Sigmoid colon (tissue), 7 donors: ENCODE measurements around the gene GMDS. TPM values are rescaled to one million over a fixed set of nuclear protein-coding genes. Genes with fewer than 3 reads are reported as not detected.
A peak's percentile ranks its signal among the peaks of the same experiment; 100 is the strongest.

Experiments used
- DNase-seq: peaks from one replicate; pipeline ENCODE4 v3.0.0-alpha.2; 2019
- H3K27ac ChIP-seq, 4 donors: fragments of 200-600 bp; sonication (generic); one replicate each; pipeline ENCODE4 v1.5.1; 2016 to 2019; ENCODE audit warnings: mild to moderate bottlenecking in 1 of 4
- H3K27me3 ChIP-seq, 3 donors: fragments of 200-600 bp; sonication (generic); one replicate each; pipeline ENCODE4 v1.5.1; 2019; ENCODE audit warnings: mild to moderate bottlenecking in 1 of 3
- H3K36me3 ChIP-seq, 4 donors: fragments of 200-600 bp; sonication (generic); one replicate each; pipeline ENCODE4 v1.5.1; 2016 to 2019
- H3K4me1 ChIP-seq, 4 donors: fragments of 200-600 bp; sonication (generic); one replicate each; pipeline ENCODE4 v1.5.1; 2017 to 2019
- H3K4me3 ChIP-seq, 4 donors: fragments of 200-600 bp; sonication (generic); one replicate each; pipeline ENCODE4 v1.5.1; 2017 to 2019; ENCODE audit warnings: mild to moderate bottlenecking in 2 of 4, moderate library complexity in 1 of 4
- H3K9me3 ChIP-seq, 4 donors: fragments of 200-600 bp in 3 of 4; sonication (generic) in 3 of 4; one replicate each; pipeline versions ENCODE4 v1.5.1 to v1.6.1; 2013 to 2019
- CTCF ChIP-seq, 4 experiments: fragments of 450-650 bp in 3 of 4; fragments of 200-600 bp in 1 of 4; IDR thresholded peaks; one replicate each; pipeline ENCODE4 v1.5.1; 2016 to 2019; ENCODE audit warnings: antibody characterized with exemption in 4 of 4, mild to moderate bottlenecking in 3 of 4, moderate library complexity in 2 of 4
- EP300 ChIP-seq, 4 donors: sonication (generic); formaldehyde crosslinking; IDR thresholded peaks; one replicate each; pipeline ENCODE4 v1.6.1; 2017; ENCODE audit warnings: antibody characterized with exemption in 4 of 4
- POLR2A ChIP-seq, 2 donors: fragments of 450-650 bp; IDR thresholded peaks; one replicate each; pipeline ENCODE4 v1.6.1; 2016; ENCODE audit warnings: antibody characterized with exemption in 2 of 2, mild to moderate bottlenecking in 2 of 2, moderate library complexity in 2 of 2
- POLR2AphosphoS5 ChIP-seq, 4 donors: sonication (generic); formaldehyde crosslinking; IDR thresholded peaks; one replicate each; pipeline ENCODE4 v1.6.1; 2017; ENCODE audit warnings: antibody characterized with exemption in 4 of 4
- WGBS, 2 donors: extraction: QIAGEN DNeasy Blood & Tissue Kit; methylation state at CpG; one replicate each; pipeline ENCODE4 v1.1.7; 2013; 5-methylcytosine and 5-hydroxymethylcytosine counted together
- intact Hi-C: fragments of 100-400 bp; cut with DNase I; formaldehyde crosslinking; loops from one replicate; pipeline ENCODE4 v1.15.1; 2023
- polyA plus RNA-seq, 3 donors: library from polyadenylated mRNA; stranded (reverse); fragments of 200-250 nt; gene quantifications; one replicate each; pipeline ENCODE4 v1.2.3, GENCODE V29; 2013
- total RNA-seq, 4 donors: library from RNA; depleted of rRNA; stranded (reverse); fragments of >200 nt; gene quantifications; one replicate each; pipeline ENCODE4 v1.1.0, GENCODE V29; 2016
- donor health status: healthy with polysubstance abuse.
- donor health status: Bipolar disorder and iron deficiency.
- donor health status: healthy.

The GMDS gene
- total and polyA plus RNA-seq, 7 donors = 3.1 to 173 (median 9.4) TPM

- WGBS, 2 donors = 41 to 64% methylated on average over 4 of the region's 4 CpGs
- peaks cover 0 to 18% (median 17%) of the 10 kb centered on the region in 4 donors for H3K4me1 ChIP-seq
- H3K4me3 ChIP-seq = no peak overlapping the region
- H3K36me3 ChIP-seq = no peaks in the 10 kb centered on the region
- H3K9me3 ChIP-seq = no peaks in the 10 kb centered on the region
- no peak overlapping the region for H3K27ac ChIP-seq
- intact Hi-C loops = no loop called here
- no peak for DNase-seq
- peaks cover 34 to 94% (median 87%) of the 10 kb centered on the region in 3 donors for H3K27me3 ChIP-seq
- TF ChIP-seq CTCF (IDR thresholded peaks at IDR 0.05) (no peak), POLR2A (IDR thresholded peaks at IDR 0.05) (no peak), POLR2AphosphoS5 (IDR thresholded peaks at IDR 0.05) (no peak), EP300 (IDR thresholded peaks at IDR 0.05) (no peak)
Observed at GRCh38 chr6:1626481-1626880, 618.9 kb downstream of the GMDS start.

GRCh38 chr6:1625794-1626435 is 619.5 kb downstream of the GMDS start:
- no peak for DNase-seq
- Histone ChIP-seq H3K36me3 (no peaks in the 10 kb centered on the region), H3K9me3 (no peaks in the 10 kb centered on the region), H3K27ac (no peak overlapping the region), H3K4me3 (no peak overlapping the region), H3K4me1 (peaks cover 0 to 18% (median 17%) of the 10 kb centered on the region in 4 donors), H3K27me3 (peaks cover 35 to 95% (median 92%) of the 10 kb centered on the region in 3 donors)
- intact Hi-C loops = no loop called here
- TF ChIP-seq CTCF (IDR thresholded peaks at IDR 0.05) (no peak), EP300 (IDR thresholded peaks at IDR 0.05) (no peak)
- 46 to 87% methylated on average over 18 of the region's 18 CpGs for WGBS, 2 donors

- TF ChIP-seq POLR2A (IDR thresholded peaks at IDR 0.05) (no peak), POLR2AphosphoS5 (IDR thresholded peaks at IDR 0.05) (peak in 3 of 4 donors; percentile 24 to 62 (median 39)), CTCF (IDR thresholded peaks at IDR 0.05) (no peak), EP300 (IDR thresholded peaks at IDR 0.05) (no peak)
- Histone ChIP-seq H3K27ac (peak overlapping the region in 1 of 4 donors; percentile 72), H3K9me3 (no peaks in the 10 kb centered on the region), H3K4me1 (peaks cover 0 to 21% (median 20%) of the 10 kb centered on the region in 4 donors), H3K36me3 (no peaks in the 10 kb centered on the region), H3K4me3 (peak overlapping the region; percentile 23 to 50 (median 43)), H3K27me3 (peaks cover 43 to 99% (median 97%) of the 10 kb centered on the region in 3 donors)
- WGBS, 2 donors = 12 to 66% methylated on average over 53 of the region's 53 CpGs
- intact Hi-C loops = no loop called here
- DNase-seq = no peak
Observed at GRCh38 chr6:1624851-1625781, 620.3 kb downstream of the GMDS start.

DNA sequence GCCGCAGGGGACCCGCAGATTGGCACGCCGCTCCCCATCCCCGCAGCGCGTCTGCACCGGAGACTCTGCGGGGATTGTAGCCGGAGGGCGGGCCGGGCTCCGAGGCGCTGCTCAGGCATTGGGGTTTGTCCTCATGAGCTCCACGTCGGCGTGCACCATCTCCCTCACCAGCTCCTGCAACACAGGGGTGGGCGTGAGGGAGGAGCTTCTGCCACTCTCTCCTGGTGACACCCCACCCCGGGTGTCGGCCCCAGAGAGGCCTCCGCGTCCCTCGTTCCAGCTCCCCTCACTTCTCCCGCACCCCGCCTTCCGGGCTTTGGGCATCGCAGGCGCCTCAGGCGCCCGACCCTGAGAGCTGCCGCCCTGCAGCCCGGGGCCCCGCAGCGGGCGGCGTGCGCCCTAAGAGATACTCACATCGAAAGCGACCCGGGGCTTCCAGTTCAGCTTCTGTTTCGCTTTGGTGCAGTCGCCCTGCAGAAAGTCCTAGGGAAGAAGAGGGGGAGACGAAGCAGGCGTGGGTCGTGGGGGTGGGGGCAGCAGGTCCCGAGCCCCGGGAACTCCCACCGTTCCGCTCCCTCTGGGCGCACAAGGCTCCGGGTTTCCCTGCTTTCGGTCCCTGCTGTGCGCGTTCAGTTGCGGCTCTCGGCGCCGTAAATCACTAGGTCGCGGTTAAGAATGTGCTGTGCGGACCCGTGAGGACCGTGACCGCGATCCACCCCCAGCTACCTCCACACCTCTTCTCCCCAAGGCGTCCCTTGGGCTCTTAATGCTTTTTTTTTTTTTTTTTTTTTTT is 621.2 kb downstream of the GMDS start:
- H3K4me3 ChIP-seq = peak overlapping the region; percentile 23 to 50 (median 43)
- intact Hi-C loops = no loop called here
- DNase-seq = peak; percentile 63
- H3K9me3 ChIP-seq = no peaks in the 10 kb centered on the region
- H3K4me1 ChIP-seq = peaks cover 0 to 29% (median 29%) of the 10 kb centered on the region in 4 donors
- peaks cover 50 to 100% (median 97%) of the 10 kb centered on the region in 3 donors for H3K27me3 ChIP-seq
- peak overlapping the region in 1 of 4 donors; percentile 72 for H3K27ac ChIP-seq
- WGBS, 2 donors = 44 to 82% methylated on average over 66 of the region's 66 CpGs
- no peak for TF ChIP-seq POLR2A (IDR thresholded peaks at IDR 0.05)
- no peaks in the 10 kb centered on the region for H3K36me3 ChIP-seq
